Coronary artery (tissue), 2 donors: Measurements from ENCODE around the gene CACNA1A.

Experiments used
- DNase-seq: peaks from one replicate; pipeline ENCODE4 v3.0.0-alpha.2; 2017; ENCODE audit warnings: low spot score
- H3K27ac ChIP-seq, 2 donors: fragments of 200-600 bp; sonication (generic); one replicate each; pipeline ENCODE4 v1.5.1; 2016 to 2019
- H3K4me3 ChIP-seq: fragments of 200-600 bp; sonication (generic); 2 replicates; pipeline ENCODE4 v1.5.1; 2016; ENCODE audit warnings: mild to moderate bottlenecking, moderate library complexity
- TF ChIP-seq, protein P1 (sequence below): fragments of 200-600 bp; sonication (generic); IDR thresholded peaks from one replicate; pipeline ENCODE4 v1.5.1; 2019; ENCODE audit warnings: antibody characterized with exemption

The CACNA1A gene

DNA sequence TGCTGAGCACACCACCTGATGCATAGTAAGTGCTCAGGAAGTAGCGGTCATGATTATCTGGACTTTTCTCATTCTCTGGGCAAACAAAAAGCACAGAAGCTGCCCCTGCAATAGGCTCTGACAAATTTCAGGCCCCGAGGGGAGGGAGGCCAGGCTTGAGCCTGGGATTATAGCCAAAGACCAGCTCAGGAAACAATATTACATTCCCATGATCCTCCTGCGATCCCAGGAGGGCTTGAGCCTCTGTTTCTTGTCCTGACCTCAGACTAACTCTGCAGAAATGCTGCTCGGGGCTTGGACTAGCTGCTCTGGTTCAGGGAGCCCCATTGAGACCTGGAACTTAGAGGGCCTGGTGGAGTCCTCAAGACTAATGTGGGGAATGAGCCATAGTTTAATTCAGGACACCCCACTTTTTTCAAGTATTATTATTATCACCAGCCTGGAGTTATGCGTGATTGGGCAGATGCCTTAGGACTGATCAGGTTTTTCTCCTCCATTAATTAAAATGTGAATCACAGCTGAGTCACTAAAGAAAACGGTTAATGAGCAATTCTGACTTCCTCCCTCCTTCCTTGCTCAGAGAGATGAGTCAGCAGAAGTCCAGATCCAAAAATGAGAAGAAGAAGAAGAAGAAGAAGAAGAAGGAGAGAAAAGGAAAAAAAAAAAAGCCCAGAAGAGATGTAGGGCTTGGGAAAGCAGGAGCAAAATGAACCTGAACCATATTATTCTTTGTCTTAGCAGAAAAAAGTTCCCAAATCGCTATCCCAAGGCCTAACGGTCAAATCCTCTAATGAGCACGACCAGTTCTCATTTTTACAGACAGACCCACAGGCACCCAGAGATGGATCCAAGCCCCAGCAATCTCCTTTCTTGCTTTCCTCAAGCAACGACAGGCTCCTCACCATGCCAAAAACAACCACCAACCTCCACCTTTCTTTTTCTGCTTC lies 107.2 kb downstream of the CACNA1A start:
- H3K27ac ChIP-seq: no peak overlapping the region
- H3K4me3 ChIP-seq: no peak overlapping the region

DNA sequence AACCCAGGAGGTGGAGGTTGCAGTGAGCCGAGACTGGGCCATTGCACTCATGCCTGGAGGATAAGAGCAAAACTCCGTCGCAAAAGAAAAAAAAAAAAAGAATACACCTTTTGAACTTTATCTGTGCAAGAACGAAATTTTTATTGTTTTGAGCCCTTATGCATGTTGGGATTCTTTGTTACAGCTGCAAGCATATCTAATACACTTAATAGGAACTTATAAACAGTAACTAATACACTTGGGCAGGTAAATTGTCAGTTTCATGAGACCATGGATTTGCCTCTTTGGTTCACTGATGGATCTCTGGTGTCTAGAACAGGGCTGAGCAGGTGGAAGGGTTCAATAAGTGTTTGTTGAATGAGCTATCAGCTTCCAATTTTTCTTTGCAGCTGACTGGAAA lies 108.1 kb downstream of the CACNA1A start:
- TF ChIP-seq, protein P1, sequence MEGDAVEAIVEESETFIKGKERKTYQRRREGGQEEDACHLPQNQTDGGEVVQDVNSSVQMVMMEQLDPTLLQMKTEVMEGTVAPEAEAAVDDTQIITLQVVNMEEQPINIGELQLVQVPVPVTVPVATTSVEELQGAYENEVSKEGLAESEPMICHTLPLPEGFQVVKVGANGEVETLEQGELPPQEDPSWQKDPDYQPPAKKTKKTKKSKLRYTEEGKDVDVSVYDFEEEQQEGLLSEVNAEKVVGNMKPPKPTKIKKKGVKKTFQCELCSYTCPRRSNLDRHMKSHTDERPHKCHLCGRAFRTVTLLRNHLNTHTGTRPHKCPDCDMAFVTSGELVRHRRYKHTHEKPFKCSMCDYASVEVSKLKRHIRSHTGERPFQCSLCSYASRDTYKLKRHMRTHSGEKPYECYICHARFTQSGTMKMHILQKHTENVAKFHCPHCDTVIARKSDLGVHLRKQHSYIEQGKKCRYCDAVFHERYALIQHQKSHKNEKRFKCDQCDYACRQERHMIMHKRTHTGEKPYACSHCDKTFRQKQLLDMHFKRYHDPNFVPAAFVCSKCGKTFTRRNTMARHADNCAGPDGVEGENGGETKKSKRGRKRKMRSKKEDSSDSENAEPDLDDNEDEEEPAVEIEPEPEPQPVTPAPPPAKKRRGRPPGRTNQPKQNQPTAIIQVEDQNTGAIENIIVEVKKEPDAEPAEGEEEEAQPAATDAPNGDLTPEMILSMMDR: no peak
- DNase-seq: no peak
- H3K27ac ChIP-seq: no peak overlapping the region
- H3K4me3 ChIP-seq: no peak overlapping the region

More for the DNA sequence above, 107.2 kb downstream of the CACNA1A start:
- no peak for DNase-seq
- TF ChIP-seq, protein P1: no peak

DNA sequence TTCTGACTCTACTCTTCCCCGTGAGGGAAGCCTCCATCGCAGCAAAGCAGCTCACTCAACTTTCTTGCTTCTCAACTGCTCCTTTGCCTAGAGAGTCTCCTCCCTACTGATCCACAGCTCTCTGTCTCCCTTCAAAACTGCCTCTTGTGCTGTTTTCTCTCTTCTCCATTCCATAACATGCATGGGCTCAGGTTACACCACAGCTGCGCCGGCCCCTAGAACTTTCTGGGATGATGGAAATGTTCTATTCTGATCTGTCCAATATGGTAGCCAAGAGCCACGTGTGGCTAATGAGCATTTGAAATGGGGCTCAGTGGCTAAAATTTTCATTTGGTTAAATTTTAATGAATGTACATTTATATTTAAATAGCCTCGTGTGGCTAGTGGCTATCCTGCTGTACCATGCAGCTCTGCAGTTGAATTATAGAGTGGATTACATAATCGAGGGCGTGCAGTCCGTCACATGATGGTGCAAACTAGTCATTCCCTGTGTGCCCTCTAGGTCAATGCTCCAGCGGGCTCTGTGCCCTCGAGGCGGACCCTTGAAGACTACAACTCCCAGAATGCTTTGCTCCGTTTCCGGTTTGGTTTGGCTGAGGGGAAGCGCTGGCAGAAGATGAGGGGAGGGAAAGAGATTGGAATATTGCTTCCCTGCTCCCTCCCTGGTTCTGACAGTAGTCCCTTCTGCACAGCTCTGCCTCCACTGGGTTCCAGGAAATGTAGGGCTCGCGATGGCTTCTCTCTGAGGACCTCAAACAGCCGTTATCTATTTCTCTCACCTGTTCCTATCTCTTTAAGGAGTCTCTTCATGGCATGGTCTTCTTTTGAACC lies 109.8 kb downstream of the CACNA1A start:
- H3K27ac ChIP-seq: no peak overlapping the region
- no peak for DNase-seq
- H3K4me3 ChIP-seq: no peak overlapping the region
- TF ChIP-seq, protein P1: no peak

DNA sequence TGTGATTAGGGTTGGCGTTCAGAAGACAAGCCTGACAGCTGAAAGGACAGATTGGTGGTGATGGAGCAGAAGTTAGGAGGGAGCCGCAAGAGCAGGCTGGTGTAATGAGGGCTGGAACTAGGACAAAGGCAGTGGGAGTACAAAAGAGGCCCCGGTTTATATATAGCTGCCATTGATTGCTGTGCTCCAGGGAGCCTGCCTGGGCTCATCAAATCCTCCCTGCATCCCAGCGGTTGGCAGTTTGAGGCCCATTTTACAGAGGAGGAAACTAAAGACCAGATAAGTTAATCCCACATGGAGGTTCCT lies 123.7 kb downstream of the CACNA1A start:
- H3K27ac ChIP-seq: no peak overlapping the region
- no peak overlapping the region for H3K4me3 ChIP-seq
- TF ChIP-seq, protein P1: no peak
- no peak for DNase-seq

DNA sequence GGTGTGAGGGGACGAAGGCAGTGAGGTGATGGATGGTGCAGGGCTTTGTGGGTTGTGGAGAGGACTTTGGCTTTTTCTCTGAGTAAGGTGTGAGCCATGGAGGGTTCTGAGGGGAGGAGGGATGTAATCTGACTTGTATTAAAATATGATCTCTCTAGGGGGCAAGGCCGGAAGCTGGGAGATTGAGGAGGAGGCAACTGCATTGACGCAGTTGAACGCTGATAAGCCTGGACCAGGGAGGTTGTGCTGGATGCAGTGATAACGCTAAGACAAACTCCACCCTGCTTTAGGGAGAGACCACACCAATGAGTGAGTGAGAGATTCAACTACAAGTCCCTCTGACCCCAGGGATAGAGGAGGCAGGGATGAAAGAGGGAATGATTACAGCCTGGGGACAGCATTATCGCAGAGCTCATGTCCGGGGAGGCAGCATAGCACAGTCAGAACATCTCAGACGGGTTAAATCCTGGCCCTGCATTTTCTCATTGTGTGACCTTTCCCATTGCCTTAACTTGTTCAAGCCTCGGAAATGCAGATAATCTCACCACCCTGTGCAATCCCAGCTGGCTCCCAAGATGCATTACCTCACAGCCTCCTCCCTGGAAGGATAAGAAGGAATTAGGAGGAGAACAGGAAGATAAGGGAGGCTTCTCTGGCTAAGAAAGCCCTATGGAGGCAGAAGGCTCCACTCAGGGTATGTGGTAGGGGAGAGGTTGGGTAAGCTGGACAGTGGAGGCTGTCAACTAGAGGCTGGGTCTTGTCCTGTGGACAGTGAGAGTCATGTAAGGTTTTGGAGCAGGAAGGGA lies 124.2 kb downstream of the CACNA1A start:
- DNase-seq: no peak
- Histone ChIP-seq H3K27ac (no peak overlapping the region), H3K4me3 (no peak overlapping the region)
- TF ChIP-seq, protein P1: no peak

DNA sequence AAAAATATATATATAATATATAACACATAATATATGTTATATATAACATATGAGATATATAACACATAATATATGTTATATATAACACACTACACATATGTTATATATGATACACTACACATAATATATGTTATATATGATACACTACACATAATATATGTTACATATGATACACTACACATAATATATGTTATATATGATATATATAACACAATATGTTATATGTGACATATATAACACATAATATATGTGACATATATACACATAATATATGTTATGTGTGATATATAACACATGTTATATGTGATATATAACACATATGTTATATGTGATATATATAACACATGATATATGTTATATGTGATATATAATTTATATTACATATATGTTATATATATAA lies 129.7 kb downstream of the CACNA1A start:
- Histone ChIP-seq H3K27ac (no peak overlapping the region), H3K4me3 (no peak overlapping the region)
- DNase-seq: no peak
- TF ChIP-seq, protein P1: no peak
